Stimulated activated CD4-positive, alpha-beta T cell treated with anti-CD3 and anti-CD28 coated beads, Interleukin-2, amount 100 ng/mL, for 24 hours (primary cell): ENCODE measurements around the gene ROS1.
"Not testable (repeated sequence)": the region's sequence is repeated elsewhere in the genome, so short reads cannot be mapped to it uniquely, and the experiment has no call there.

Experiments used
- DNase-seq, 2 donors: peaks; one replicate each; pipeline ENCODE4 v3.0.0-alpha.2; 2020

The ROS1 gene

DNA sequence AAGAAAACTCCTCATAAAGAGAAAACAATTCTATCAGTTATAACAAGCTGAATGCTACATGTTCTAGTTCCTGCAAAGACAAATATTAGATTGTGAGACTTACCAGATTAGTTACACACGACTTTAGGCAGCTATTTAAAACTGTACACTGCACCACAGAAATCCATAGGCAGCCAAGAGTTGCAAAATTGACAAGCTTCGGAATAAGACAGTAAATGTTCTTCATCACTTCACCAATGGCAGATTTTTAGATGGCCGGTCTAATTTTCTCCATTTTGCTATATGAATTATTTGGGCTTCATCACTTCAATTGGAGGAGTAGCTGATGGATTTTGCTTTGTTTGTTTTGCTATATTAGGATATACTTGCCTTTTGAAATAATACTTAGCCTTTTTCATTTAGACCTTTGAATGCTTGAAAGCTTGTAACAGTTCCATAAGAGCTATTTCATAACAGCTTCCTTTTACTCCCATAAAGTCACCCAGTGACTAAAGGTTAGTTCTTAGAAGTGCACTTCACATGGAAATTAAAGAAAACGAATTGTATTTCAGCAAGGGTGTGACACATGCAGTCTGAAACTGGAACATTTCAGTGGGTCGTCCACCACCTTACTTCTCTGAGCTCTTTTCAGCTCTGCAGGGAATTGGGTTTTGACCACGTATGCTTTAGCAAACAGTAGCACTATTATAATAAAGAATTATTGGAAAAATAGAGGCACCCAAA, at the start of gene ROS1:
Gene ROS1, minus strand, starts transcription at position 512 of the 723 bp plus-strand sequence. Its CDS starts 286 bp downstream, at position 226.
- DNase-seq: no peak

DNA sequence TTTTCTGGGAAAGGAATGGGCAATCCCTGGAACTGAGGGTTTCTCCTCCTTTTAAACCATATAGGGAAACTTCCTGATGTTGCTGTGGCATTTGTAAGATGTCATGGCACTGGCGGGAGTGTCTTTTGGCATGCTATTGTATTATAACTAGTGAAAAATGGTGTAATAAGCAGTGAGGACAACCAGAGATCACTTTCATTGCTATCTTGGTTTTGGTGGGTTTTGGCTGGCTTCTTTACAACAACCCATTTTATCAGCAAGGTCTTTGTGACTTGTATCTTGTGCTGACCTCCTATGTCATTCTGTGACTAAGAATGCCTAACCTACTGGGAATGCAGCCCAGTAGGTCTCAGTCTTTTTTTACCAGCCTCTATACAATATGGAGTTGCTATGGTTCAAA, 47.7 kb upstream of the ROS1 start:
- DNase-seq: no peak

DNA sequence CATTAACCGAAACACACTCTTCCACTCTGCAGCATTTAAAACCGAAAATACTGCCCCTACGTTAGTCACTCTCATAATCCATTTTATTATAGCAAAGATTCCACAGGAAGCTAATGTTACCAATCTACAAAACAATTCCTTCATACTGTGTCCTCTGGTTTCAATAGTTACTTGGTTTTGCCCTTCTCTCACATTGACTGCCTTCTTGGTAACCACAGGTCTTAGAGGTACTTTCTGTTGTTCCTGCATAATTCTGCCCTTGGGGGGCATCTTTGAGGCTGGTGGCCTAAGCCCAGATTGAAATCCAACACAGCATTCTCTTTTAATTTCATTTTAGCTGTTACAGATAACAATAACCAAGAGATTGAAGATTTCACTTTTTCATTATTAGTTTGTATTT, 46.9 kb upstream of the ROS1 start:
- no peak for DNase-seq

DNA sequence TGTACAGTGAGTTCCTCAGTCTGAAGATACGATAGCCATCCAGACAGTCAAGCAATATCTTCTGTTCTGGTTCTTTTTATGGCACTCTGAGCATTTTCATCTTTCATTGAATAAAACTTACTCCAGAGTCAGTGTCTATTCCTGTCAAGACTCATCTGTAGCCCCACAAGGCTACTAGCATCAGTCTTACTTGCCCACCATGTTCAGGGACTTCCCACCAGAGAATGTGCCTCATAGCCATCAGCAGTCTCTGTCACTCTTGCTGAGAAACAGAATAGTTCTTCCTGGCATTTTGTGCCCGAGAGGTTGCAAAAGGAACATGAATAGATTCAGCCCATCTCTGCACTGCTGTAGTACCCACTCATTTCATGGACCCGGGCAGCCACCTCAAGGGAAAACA, 44.0 kb upstream of the ROS1 start:
- DNase-seq: no peak

DNA sequence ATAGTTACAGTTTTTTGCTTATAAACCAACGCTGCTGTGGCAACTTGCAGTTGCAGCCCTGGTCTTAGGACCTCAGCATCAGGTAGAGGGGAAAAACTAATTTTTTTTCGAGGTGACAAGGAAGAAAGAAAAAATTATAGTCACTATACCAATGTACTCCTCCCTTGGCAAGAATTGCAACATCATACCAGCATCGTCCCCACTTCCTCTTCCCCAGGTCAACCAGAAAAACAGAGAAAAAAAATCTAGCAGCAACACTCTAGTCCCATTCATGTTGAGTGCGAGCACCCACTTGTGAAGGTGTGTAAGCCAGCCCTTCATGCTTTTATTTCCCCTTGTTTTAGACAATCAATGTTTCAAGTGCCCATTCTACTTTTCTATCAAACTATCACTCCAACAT, 43.6 kb upstream of the ROS1 start:
- no peak for DNase-seq

DNA sequence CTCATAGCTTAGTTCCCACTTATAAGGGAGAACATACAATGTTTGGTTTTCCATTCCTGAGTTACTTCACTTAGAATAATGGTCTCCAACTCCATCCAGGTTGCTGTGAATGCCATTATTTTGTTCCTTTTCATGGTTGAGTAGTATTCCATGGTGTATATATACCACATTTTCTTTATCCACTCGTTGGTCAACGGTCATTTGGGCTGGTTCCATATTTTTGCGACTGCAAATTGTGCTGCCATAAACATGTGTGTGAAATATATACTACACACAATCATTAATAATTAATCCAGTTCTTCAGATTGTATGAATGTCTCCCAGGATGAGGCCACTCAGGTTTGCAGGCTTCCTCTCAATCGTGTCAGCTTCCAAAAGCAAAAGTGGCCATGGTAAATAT, 42.8 kb upstream of the ROS1 start:
- DNase-seq: not testable (repeated sequence)

DNA sequence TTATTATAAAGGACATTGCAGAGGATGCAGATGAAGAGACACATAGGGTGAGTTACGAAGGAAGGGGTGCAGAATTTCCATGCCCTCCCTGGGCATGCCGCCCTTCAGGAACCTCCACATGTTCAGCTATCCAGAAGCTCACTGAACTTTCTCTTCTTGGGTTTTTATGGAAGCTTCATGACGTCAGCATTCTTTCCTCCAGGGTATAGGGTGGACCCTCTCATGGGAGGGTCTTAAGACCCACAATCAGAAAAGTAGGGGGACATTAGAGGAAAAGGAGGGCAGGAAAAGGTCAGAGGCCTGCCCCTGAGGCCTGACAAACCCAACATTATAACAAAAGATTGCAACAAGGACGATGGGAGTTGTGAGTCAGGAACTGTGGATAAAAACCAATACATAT, 42.1 kb upstream of the ROS1 start:
- no peak for DNase-seq

DNA sequence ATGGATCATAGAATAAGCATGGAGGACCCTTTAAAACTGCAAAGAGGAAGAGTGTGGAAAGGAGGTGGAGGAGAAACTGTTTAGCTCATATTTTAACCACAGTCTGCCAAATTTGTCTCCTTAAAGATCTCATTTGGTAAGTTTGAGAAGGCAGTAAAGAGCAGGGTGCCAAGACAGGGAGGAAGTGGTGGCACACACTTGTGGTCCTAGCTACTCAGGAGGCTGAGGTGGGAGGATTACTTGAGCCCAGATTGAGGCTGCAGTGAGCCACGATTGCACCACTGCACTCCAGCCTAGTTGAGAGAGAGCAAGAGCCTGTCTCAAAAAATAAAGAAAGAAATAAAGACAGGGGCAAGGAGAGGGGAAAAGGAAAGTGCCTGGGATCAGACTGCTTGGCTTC, 39.9 kb upstream of the ROS1 start:
- DNase-seq: no peak

DNA sequence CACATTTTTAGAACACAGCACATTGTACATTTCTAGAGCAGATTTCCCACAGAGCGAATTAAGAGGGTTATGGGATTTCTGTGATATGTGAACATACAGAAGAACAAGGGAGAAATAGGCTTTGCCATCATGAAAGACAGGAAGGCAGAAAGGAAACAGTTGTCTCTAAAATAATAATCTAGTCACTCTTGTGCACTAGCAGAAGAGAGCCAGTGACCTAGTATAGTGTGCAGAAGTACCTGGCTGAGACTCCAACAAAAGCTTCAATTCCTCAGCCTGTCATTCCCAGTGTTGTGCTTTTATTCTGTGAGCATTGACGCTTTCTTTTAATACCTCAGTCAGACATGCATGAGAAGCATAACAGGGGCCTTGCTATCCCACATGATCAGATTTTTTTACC, 39.0 kb upstream of the ROS1 start:
- DNase-seq: no peak

DNA sequence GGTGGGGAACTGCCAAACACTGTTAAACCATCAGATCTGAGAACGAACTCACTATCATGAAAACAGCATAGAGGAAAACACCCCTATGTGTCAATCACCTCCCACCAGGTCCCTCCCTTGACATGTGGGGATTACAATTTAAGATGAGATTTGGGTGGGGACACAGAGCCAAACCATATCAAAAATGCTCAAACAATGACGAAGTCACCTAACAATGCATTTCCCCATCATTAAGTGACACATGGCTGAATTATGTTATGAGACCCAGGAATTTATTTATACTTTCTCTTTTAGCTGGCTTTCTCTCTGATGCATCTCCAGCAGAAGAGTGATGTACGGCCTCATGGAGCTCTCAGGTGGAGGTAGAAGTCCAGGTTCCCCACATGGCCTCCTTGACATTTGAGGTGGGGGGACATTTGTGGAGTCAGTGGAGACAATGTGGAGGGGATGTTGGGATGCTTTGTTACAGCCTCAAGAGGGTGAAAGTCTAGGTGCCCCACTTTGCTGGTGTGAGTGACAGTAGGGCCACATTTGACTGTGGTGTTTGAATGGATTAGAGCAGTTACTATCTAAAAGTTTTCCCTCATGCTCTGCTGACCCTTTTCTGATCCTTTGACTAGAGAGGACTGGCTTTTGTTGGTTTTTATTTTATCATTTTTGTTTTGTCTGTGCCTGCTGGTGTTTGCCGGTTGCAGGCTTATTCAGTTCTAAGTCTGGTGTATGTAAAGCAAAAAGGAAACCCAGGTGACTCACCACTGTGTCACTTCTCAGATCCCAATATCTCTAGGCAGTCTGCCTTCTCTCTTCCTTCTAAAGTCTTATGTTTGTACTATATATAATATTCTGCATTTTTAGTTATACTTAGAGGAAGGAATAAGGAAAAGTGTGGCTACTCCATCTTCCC, 38.3 kb upstream of the ROS1 start:
- DNase-seq: no peak

DNA sequence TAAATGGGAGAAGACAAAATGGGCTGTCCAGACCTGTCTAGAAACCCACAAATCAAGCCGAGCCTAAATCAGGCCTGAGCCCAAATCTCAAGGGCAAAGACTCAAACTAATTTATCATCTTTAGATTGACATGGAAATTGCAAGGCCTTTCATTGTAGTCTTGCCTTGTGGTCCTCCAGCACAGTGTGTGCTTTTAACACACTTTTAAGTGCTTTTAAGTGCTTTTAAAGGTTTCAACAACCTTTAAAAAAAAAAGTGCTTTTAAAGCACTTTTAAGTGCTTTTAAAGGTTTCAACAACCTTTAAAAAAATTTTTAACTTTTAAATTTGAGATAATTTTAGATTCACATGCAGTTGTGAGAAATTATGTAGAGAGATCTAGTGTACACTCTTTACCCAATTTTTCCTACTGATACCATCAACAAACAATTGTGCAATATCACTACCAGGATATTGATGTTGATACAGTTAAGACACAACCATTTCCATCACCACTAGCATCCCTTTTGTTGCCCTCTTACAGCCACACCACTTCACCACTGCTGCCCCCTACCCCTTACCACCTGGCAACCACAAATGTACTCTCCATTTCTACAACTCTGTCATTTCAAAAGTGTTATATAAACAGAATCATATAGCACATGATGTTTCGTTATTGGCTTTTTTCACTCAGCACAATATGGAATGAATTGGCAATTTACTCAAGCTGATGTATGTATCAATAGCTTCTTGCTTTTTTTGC, 33.6 kb upstream of the ROS1 start:
- DNase-seq: no peak

DNA sequence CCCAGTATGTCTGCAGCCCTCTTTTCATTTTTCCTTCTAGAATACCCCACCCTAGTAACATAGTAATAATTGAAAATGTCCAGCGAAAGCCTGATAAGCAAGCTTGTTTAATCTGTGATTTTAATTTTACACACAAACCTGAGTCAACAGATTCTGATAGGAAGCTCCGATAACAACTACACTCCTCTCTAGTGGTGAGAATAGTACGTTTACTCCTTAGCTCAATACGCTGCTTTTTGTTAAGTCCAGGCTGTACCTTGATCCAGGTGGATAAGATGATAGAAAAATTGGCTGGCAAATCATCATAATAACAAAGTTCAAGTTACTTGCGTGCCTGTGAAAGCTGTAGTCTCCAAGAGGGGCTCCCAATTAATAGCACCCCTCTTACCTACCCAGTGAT, 31.3 kb upstream of the ROS1 start:
- DNase-seq: no peak

DNA sequence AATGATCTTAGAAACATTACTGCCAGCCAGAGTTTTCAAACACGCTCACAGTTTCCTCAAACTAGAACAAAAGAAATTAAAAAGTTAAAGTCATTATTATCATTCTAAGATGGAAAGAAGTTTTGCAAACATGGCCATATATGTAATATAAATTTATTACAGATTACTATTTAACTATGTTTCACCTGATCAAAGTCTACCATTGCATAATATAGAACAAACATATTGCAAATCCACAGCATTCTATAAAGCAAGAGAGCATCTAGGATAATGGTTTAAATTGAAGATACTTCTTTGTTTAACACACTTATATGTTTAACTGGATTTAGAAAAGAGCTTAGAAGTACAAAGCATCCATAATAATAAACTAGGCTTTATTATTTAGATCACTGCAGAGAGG, 30.5 kb upstream of the ROS1 start:
- no peak for DNase-seq

DNA sequence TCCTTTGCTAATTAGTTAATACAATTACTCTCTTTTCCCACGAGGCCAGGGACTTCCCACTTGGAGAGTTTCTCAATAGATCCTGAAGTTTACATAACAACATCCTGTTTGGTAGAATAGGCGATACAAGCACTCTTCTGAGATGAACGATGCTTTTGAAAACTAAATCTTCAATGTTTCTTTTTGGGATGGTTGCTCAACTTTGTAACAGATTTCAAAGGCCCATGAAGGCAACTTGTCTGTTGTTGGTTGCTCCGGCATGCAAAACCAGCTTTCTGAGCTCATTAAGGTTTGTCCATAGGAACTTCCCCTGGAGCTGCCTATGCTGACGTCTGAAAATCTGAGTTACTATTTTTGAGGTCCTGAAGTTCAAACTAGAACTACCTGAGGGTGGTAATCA, 25.9 kb upstream of the ROS1 start:
- DNase-seq: no peak

DNA sequence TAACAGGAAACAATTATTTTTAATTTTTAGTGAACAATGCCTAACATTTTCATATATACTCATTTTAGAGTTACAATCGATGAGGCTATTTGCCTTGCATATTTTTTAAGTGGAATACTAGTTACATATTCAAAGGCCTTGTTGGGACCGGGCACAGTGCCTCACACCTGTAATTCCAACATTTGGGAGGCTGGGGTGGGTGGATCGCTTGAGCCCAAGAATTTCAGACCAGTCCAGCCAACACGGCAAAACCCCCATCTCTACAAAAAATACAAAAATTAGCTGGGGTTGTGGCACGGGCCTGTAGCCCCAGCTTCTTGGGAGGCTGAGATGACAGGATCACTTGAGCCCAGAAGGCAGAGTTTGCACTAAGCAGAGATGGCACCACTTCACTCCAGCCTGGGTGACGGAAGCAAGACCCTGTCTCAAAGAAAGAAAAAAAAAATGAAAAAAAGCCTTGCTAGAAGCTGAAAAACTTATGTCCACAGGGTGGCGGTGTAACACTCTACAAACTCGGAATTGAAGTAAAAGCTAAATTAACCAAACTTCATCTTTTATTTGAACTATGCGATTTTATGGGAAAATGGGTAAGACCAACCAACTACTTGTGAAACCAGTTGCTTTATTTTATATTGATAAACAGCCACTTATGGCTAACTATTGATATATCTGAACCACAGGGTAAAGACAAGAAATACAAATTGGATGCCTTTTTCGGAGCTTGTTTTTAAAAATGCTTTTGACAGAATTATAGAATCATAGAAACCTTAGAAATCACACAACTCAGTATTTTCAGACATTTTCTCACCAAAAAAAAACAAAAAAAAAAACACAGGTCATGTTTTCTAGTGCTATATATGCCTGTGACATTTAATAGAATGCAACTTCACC, 24.1 kb upstream of the ROS1 start:
- DNase-seq: peak; percentile 58 to 69

DNA sequence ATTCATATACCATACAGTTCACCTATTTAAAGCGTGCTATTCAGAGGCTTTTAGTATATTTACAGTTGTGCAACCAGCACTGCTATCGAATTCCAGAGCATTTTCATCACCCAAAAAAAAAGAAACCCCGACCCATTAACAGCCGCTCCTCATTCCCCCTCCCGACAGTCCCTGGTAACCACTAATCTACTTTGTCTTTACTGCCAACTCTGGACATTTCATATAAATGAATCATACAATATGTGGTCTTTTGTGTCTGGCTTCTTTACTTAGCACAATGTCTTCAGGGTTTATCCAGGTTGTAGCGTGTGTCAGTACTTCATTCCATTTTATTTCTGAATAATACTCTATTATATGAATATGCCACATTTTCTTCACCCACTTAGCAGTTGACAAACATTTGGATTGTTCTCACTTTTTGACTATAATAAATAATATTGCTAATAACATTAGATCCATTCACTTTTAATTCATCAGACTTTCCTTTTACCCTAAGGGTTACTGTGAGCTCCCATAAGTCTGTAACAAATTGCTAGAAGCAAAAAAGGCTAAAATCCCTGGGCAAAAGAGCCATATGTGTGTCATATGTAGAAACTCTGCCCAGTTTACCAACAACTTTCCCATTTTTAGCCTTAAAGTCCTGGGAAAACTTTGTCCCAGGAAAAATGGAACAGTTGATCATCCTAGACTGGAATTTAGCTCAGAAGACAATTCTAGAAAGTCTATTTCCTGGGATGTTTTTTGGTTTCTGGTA, 23.2 kb upstream of the ROS1 start:
- no peak for DNase-seq

DNA sequence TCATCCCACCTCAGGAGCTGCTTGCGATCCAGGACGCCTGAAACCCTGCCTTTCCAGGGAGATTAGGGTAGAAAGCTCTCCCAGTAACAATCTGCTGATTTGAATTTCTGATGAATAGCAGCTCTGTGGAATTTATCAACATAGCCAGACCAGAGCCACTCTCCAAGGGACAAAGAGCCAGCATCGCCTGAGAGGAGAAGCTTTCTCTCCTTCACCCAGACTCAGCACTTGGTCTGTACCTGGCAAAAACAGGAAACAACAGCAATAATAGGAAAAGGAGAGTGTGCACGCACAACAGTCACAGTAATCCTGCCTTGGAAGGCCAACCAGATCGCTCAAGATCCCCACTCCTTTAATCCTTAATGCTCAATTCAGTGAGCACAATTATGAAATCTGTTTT, 22.3 kb upstream of the ROS1 start:
- DNase-seq: no peak

DNA sequence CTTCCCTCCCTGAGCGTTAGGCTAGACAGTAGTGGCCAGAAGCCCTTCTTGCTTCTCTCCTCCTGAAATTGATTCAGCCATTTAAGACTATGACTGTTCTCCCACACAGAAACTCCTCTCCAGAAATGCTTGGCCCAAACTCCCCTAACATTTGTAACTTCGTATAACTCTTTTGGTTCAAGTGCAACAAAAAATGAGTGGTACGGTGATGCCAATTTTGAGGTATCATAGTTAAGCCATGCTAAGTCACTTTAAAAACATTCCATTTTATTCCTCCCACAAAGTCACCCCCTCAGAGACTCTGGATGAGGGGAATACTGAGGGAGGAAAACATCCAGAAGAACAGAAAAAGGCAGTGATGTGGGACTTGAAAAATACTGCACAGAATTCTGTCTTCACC, 21.1 kb upstream of the ROS1 start:
- no peak for DNase-seq

DNA sequence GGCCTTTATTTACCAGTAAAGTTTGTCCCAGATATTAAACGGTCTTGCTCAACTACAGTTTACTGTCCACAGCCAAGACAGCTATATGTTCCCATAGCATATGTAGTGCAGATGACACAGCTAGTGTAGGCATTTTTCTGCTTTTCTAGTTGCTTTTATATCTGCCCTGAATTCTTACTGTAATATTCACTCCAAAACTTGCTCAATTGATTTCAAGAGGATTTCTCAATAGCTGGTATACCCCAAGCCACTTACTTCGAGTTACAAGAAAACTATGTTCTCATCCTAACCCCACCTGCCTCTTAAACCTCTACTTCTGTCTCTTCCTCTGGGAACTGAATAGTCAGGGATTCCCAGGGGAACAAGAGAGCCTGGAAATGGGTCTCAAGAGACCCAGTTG, 18.9 kb upstream of the ROS1 start:
- DNase-seq: no peak

DNA sequence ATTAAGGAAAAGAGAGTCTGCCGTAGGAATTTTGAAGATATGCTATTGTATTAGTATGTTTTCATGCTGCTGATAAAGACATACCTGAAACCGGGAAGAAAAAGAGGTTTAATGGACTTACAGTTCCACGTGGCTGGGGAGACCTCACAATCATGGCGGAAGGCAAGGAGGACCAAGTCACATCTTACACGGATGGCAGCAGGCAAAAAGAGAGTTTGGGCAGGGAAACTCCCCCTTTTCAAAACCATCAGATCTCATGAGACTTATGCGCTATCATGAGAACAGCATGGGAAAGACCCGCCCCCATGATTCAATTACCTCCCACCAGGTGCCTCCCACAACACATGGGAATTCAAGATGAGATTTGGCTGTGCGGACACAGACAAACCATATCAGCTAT, 16.6 kb upstream of the ROS1 start:
- DNase-seq: not testable (repeated sequence)

DNA sequence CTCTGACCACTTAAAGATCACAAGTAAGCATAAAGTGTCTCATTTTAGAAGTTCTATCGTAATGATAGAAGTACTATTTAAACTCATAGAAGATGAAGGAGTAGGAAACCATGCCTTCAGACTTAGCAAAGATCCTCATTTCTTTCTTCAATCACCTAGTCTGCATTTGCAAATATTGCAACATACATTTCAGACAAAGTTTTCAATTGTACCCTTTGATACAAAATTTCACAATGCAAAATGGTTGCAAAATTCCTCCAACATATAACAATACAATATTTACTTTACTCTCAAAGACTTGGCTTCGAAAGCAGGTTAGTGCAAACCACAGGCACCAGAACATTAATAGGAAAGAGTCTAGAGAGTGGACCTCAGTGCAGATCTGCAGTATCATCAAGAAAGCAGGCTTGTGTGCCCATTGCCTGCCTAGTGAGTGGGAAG, 16.1 kb upstream of the ROS1 start:
- DNase-seq: no peak
